Peyer's patch (tissue), 4 donors: ENCODE measurements around the gene TBCC.

Experiments used
- POLR2A ChIP-seq, 2 donors: fragments of 450-650 bp; IDR thresholded peaks; one replicate each; pipeline ENCODE4 v1.5.1; 2017; ENCODE audit warnings: antibody characterized with exemption in 2 of 2, mild to moderate bottlenecking in 2 of 2, moderate library complexity in 2 of 2
- TF ChIP-seq, protein P1 (sequence below), 6 experiments: fragments of 450-650 bp in 4 of 6; fragments of 200-600 bp in 2 of 6; sonication (generic) in 1 of 6; IDR thresholded peaks; one replicate each; pipeline ENCODE4 v1.5.1; 2017 to 2019; ENCODE audit warnings: antibody characterized with exemption in 6 of 6, mild to moderate bottlenecking in 3 of 6, moderate library complexity in 1 of 6

DNA sequence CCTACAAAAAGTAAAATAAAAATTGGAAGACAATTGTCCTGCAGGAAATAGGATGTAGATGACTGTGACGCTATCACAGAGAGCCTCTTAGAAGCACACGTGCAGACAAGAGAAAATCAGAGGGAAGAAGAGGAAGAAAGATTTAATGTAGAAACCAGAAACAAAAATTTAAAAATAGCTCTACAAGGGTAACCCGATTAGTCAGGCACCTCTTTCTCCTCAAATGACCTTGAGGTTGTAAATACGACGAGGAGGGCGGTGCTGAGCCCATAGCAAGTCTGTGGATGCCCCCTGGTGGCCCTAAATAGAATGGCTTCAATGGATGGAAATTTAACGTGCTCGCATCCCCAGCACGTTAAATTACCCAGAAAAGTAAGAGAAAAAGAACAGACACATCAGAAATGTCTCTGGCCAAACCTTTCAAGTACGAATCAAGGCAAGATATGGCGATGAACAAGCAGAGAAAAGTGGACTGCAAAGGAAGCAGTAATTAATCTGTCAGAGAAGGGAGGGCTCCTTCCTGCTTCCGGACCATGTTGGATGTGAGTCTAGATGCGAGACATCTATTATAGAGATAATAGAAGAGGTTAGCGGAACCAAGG lies 19.3 kb downstream of the TBCC start:
- TF ChIP-seq, protein P1, sequence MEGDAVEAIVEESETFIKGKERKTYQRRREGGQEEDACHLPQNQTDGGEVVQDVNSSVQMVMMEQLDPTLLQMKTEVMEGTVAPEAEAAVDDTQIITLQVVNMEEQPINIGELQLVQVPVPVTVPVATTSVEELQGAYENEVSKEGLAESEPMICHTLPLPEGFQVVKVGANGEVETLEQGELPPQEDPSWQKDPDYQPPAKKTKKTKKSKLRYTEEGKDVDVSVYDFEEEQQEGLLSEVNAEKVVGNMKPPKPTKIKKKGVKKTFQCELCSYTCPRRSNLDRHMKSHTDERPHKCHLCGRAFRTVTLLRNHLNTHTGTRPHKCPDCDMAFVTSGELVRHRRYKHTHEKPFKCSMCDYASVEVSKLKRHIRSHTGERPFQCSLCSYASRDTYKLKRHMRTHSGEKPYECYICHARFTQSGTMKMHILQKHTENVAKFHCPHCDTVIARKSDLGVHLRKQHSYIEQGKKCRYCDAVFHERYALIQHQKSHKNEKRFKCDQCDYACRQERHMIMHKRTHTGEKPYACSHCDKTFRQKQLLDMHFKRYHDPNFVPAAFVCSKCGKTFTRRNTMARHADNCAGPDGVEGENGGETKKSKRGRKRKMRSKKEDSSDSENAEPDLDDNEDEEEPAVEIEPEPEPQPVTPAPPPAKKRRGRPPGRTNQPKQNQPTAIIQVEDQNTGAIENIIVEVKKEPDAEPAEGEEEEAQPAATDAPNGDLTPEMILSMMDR (IDR thresholded peaks at IDR 0.05) = peak; percentile 82 to 97 (median 90)
- TF ChIP-seq POLR2A (IDR thresholded peaks at IDR 0.05) = no peak
